GM15510 (cell line): ENCODE measurements around the gene CKS2.

Source experiments
- POLR2A ChIP-seq: IDR thresholded peaks from 3 replicates; pipeline ENCODE4 v1.6.1; 2011; ENCODE audit warnings: borderline replicate concordance; ENCODE audit not compliant: insufficient read length; ENCODE audit errors: extremely low read depth

CKS2 gene

DNA sequence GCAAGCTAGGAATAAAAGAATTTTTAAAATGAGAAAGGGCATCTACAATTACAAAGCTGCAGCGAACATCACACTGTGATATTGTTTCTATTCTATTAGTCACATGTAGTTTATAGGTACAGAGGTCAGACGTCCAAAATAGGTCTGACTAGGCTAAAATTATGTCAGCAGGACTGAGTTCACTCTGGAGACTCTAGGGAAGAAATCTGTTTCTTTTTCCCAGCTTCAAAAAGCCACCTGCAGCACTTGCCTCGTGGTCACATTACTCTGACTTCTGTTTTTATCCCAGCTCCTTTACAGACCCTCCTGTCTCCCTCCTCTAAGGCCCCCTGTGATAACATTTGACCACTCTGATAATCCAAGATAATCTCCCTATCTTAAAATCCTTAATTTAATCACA, 5.1 kb upstream of the CKS2 start:
- no peak for TF ChIP-seq POLR2A

DNA sequence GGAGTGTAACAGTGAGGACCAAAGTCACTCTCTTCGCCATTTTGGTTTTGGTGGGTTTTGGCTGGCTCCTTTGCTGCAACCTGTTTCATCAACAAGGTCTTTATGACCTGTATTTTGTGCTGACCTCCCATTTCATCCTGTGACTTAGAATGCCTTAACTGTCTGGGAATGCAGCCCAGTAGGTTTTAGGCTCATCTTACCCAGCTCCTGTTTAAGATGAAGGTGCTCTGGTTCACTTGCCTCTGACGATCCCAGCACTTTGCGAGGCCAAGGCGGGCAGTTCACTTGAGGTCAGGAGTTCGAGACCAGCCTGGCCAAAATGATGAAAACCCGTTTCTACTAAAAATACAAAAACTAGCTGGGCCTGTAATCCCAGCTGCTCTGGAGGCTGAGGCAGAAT, 1.8 kb upstream of the CKS2 start:
- TF ChIP-seq POLR2A, result no peak

DNA sequence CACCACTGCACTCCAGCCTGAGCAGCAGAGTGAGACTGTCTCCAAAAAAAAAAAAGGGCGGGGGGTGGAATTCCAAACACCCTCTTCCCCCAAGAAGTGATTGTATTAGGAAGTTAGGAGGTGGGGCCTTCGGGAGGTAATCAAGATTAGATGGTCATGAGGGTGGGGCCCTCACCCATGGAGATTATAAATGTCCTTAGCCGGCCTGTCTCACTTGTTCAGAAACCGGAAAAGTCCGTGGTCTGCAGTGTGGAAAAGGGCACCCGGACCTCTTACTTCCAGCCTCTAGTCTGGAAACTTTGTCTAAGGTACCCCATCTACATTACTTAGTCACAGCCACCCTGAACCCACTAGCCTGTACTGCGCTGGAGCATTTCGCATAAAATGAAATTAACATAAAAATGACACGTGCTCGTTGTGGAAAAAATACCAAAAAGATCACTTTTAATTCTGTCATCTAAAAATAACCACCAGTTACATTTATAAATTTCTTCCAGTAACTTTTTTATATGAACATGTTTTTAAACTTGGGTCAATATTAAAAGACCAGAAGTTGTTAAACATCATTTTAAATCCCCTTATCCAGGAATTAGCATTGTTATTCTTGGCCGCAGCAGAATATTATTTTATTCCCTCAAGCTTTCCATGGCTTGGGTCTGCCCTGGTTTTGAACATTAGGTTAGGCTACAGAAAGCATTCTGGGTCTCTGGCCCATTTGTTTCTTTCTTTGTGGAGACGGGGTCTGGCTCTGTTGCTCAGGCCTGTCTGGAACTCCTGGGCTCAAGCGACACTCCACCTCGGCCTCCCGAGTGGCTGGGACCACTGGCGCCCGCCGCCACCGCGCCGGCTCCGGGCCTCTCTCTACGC, 1.2 kb upstream of the CKS2 start:
- TF ChIP-seq POLR2A, result no peak

DNA sequence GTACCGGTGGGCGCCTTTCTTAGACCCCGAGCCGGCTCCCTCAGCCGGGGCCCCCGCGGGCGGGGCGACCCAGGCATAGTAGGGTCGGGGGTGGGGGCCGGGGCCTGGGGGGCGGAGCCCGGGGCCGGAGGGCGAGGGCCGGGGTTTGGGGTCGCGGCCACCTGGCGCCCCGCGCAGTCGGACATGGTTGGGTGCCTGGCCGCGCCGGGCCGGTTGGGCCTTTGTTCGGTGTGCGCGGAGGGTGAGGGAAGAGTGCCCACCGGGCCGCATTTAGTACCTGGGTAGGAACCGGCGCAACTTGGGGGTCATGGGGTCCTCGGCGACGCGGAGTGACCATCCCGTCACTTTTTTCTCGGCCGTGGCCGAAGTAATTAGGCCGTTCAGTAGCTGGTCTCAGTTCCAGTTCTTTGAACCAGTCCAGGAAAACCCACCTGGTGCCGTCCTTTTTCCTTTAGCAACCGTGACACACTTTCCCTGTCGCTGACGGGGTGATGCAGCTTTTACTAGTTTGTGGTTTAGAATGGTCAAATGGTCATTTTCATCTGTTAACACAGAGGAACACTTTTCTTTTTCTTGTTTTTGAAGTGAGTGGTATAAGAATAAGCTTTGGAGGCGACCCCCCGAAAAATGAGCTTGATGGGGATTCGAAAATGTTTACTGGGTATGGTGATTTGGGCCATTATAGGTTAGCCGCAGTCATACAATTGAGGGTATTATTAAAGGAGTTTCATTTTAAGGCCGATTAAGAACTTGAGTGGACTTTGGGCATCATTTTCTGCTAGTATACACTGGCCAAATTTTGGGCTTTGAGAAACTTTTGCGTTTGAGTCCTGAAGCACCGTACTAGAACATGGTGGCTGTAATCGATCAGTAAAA, 589 bp downstream of the CKS2 start:
- no peak for TF ChIP-seq POLR2A

DNA sequence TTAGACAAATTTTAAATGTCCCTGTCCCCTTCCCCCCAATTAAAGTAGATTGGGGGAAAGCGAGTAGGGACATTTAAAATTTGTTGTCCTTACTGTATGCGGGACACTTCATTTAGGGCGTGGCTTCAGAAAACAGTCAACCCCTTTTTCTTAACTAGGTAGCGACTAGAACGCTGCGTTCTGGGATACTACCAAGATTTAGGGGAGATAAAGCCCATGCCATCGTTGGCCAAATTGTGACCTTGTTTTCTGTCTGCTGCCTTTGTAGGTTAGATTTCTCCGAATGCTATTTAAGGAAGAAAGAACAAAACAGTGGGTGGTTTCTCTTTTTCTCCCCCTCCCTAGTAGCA, 1.2 kb downstream of the CKS2 start:
- TF ChIP-seq POLR2A, result no peak

DNA sequence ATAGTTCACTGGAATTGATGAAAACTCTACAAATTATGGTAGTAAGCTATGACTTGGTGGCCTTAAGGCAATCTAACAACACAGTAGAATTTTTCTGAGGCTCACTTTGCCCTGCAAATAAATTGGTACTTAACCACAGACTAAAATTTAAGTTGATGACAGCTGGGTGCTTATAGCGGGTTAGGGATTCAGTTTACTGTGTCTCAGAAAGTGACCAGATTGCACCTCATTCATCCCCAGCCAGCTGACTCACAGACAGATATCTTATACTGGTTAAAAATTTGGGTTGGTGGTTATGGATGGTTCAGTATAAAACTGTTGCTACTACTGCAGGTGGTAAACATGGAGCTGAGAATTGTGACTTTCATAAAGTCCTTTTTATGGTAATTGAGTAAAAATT, 2.8 kb downstream of the CKS2 start:
- TF ChIP-seq POLR2A, result no peak

DNA sequence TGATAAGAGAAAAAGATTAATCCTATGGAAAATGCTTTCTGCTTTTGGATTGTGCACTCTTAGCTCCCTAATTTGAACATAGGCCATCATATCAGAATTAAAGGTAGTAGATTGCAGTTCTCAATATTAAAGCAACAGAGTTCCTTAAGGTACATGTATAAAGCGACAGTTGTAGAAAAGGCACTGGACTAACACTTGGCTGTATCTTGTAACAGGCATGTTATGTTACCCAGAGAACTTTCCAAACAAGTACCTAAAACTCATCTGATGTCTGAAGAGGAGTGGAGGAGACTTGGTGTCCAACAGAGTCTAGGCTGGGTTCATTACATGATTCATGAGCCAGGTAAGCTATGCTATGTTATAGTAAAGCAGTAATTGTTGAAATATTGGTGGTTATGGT, 4.0 kb downstream of the CKS2 start:
- no peak for TF ChIP-seq POLR2A

DNA sequence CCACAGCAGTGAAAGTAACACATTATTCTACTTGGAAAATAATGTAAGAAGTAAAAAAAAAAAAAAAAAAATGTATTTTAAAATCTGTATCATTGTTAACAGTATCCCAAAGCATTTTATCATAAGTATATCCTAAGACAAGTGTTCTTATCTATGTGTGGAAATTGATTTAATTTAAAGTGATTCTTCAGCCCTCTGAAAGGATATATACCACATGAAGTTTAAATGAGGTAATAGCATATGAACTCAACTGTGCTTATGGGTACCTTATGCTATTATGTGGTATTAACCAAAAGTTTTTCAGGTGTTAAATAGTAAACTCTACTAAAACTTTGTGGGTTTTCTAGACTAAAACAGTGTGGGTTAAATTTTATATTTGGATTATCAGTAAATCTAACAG, 4.5 kb downstream of the CKS2 start:
- TF ChIP-seq POLR2A, result no peak

DNA sequence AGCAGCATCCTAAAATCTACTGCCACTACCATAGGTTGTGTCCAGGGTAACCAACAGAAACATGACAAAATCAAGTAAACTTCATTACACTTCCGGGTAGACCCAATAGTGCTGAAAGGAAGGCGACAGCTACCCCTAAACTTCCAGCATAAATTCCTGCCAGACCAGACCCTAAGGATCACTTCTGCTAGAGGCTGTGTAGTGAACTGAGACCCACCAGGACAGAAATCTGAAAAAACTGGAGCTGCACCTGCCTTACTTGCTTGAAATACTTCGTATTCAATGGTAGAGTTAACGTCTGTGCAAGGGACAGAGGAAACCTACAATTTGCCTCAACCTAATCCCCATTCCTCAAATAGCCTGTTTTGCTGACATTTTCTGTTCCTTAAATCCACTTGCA, 6.3 kb downstream of the CKS2 start:
- TF ChIP-seq POLR2A, result peak; percentile 21

DNA sequence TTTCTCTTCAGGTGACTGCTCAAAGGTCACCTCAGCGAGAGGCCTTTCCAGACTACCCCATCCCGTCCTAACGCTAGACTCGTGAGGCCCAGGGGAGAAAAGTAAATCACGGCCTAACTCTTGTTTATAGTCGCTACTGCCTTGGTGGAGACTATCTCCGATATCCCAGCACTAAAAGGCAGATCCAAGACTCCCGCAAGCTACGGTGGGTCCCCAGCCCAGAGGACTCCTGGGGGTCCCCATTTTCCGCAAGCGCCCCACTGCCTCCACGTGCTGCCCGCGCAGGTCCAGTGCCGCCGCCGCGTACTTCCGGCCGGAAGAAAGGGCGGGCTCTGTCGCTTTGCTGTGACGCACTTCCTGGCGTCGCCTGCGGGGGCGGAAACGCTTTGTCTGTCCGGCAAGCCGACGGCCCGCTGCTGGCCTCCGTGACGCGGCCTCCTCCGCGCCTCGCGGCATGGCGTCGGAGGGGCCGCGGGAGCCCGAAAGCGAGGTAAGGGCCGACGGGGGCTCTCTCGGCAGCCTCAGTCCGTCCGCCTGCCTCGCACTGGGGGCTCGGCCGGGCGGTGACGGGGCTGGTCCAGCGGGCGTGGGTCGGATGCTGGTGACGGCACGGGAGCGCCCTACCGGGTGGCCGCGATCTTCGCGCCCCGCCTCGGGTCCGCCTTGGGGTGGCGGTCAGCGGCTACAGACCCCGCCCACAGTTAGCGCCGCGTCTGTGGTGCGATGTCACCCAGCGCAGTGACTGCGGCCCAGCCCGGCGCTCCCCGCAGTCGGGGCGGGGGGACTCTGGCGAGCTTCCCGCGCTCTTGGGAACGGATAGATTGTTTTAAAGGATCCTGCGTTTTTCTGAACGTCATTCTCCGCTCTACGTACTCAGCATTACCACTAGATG, 7.4 kb downstream of the CKS2 start, which contains the start of gene SECISBP2:
Gene SECISBP2 (plus strand): TSS at position 378 of the 892 bp plus-strand sequence. CDS start 77 bp downstream, at position 455.
- TF ChIP-seq POLR2A, result peak; percentile 92

DNA sequence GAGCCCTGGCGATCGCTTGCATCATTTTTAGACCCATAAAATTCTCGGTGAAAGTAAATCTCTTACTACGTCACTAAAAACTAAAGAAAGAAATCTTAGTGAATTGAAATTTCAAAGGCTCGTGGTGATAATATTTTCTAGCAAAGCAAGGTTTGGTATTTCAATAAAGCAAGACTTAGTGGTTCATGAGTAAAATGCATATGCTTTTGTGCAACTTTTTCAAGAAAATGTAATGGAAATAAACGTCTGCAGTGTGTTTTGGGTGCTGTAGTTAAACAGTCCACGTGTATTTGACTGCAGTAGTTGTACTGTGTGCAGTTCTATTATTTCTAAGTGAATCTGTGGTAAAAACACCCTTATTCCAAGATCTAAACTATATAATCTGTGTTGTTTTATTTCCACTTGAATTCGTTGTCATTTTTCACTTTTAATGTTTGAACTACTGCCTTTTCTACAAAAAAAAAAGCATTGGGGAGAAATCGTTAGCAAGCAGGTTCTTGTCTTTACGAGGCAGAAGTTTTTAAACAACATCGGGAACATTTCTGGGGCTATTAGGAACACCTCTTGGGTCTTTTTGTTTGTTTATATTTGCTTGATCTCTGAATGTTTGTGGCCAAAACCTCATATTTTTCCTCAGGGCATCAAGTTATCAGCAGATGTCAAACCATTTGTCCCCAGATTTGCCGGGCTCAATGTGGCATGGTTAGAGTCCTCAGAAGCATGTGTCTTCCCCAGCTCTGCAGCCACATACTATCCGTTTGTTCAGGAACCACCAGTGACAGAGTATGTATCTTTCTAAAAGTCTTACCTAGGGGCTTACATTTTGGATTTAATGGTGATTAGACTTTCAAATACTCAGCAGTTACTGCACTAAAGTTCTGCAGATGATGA, 8.3 kb downstream of the CKS2 start:
- TF ChIP-seq POLR2A, result no peak

DNA sequence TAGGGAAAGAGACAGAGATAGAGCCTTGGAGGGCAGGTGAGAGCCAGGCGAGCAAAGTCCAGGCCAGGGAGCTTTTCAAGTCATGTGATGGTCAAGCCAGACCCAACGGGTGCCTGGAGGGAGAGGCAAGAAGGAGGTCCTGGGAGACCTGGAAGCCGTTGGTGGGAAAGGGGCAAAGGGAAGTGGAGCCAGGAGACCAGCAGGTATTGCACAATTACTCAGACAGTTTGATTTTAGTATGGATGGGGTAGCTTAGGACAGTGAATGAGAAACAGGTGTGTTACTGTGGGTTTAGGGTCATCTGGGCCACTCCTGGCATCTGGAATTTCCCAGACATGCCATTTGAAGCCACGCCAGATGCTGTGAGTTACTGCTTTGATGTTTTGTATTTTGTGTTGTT, 12.4 kb downstream of the CKS2 start:
- TF ChIP-seq POLR2A, result no peak

DNA sequence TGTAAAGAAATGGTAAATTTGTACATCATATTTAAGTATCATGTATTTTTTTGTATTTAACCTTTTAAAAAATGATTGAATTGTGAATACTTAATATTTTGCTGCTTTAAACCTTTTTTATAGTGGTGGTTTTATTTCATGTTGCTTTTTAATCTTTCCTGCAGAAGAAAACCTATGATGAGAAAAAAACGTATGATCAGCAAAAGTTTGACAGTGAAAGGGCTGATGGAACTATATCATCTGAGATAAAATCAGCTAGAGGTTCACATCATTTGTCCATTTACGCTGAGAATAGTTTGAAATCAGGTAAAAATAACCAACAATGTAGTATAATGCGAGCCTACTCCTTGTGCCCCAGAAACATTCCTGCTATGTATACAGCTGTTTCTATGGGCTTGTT, 14.7 kb downstream of the CKS2 start:
- TF ChIP-seq POLR2A, result no peak

DNA sequence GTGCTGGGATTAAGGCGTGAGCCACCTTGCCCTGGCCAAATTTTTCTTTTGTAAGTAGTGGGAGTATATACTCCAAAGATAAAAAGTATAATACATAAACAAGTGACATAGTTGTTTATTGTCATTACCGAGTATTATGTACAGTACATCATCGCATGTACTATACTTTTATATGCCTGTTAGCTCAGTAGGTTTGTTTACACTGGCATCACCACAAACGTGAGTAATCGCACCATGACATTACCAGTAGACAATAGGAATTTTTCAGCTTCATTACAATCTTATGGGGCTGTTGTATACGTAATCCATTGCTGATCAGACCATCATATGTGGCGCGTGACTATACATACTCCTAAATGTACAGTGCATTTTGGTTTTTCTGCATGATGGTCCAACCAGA, 17.1 kb downstream of the CKS2 start:
- TF ChIP-seq POLR2A, result no peak
